Smooth muscle cell (in vitro differentiated cells): ENCODE measurements around the gene IL22RA2. TPM values are rescaled to one million over a fixed set of nuclear protein-coding genes. Genes with fewer than 3 reads are reported as not detected.
"Not testable (repeated sequence)": the region's sequence is repeated elsewhere in the genome, so short reads cannot be mapped to it uniquely, and the experiment has no call there.

Experiments used
- DNase-seq: peaks from one replicate; lab custom pipeline; 2025; ENCODE audit not compliant: unreplicated experiment; lab: John Stamatoyannopoulos, UW
- H2AFZ ChIP-seq: fragments of 200-600 bp; sonication (generic); 2 replicates; pipeline ENCODE4 v1.6.0; 2016; ENCODE audit warnings: antibody characterized with exemption, low read depth, mild to moderate bottlenecking
- H3F3A ChIP-seq: fragments of 200-600 bp; sonication (generic); 2 replicates; pipeline ENCODE4 v1.6.0; 2017; ENCODE audit warnings: antibody characterized with exemption, low read depth
- H3K27ac ChIP-seq: fragments of 200-600 bp; sonication (generic); 2 replicates; pipeline ENCODE4 v1.5.1; 2016; ENCODE audit warnings: low read depth, mild to moderate bottlenecking
- H3K27me3 ChIP-seq: fragments of 200-600 bp; sonication (generic); 2 replicates; pipeline ENCODE4 v1.6.1; 2016; ENCODE audit warnings: low read depth, mild to moderate bottlenecking
- H3K36me3 ChIP-seq: fragments of 200-600 bp; sonication (generic); 2 replicates; pipeline ENCODE4 v1.5.1; 2016; ENCODE audit warnings: low read depth
- H3K4me1 ChIP-seq: fragments of 200-600 bp; sonication (generic); 2 replicates; pipeline ENCODE4 v1.5.1; 2016; ENCODE audit warnings: low read depth
- H3K4me2 ChIP-seq: fragments of 200-600 bp; sonication (generic); 2 replicates; pipeline ENCODE4 v1.6.0; 2016; ENCODE audit warnings: mild to moderate bottlenecking
- H3K4me3 ChIP-seq: fragments of 200-600 bp; sonication (generic); 2 replicates; pipeline ENCODE4 v1.5.1; 2016; ENCODE audit warnings: mild to moderate bottlenecking
- H3K79me2 ChIP-seq: fragments of 200-600 bp; sonication (generic); 2 replicates; pipeline ENCODE4 v1.6.0; 2016; ENCODE audit warnings: low read depth, mild to moderate bottlenecking
- H3K9ac ChIP-seq: fragments of 200-600 bp; sonication (generic); 2 replicates; pipeline ENCODE4 v1.6.0; 2016; ENCODE audit warnings: low read depth
- H3K9me3 ChIP-seq: fragments of 200-600 bp; sonication (generic); replicated peaks from 2 replicates; pipeline ENCODE4 v1.5.1; 2016; ENCODE audit warnings: low read depth
- H4K20me1 ChIP-seq: fragments of 200-600 bp; sonication (generic); 2 replicates; pipeline ENCODE4 v1.6.0; 2016; ENCODE audit warnings: low read depth
- WGBS: methylation state at CpG from one replicate; pipeline ENCODE4 v1.1.7; 2016; ENCODE audit warnings: low lambda C conversion rate; 5-methylcytosine and 5-hydroxymethylcytosine counted together
- polyA plus RNA-seq: library from polyadenylated mRNA; unstranded; fragments of >200 nt; fragmentation: Nextera tagmentation; extraction: Ambion mirVana; gene quantifications from 2 replicates; pipeline ENCODE4 v1.2.1, GENCODE V29; 2016
- total RNA-seq: library from RNA; depleted of rRNA; stranded (reverse); fragments of >200 nt; gene quantifications from 2 replicates; pipeline ENCODE4 v1.2.3, GENCODE V29; 2014
- TF ChIP-seq, protein P1 (sequence below): fragments of 200-600 bp; sonication (generic); IDR thresholded peaks from 2 replicates; pipeline ENCODE4 v1.5.1; 2017; ENCODE audit warnings: borderline replicate concordance, mild to moderate bottlenecking, antibody characterized with exemption; ENCODE audit not compliant: insufficient read depth, poor library complexity, severe bottlenecking

Gene IL22RA2
- total and polyA plus RNA-seq, 2 experiments from 2014 or later = not detected

GRCh38 chr6:137216875-137217553, 43.6 kb upstream of the IL22RA2 start:
- Histone ChIP-seq H3K27me3 (no peaks in the 10 kb centered on the region), H3K4me2 (peak overlapping the region; percentile 87), H3K4me3 (peak overlapping the region; percentile 81), H3K4me1 (peaks cover 13% of the 10 kb centered on the region), H3K9me3 (no peaks in the 10 kb centered on the region), H3K9ac (peak overlapping the region; percentile 10), H3K27ac (peak overlapping the region; percentile 96), H3K79me2 (peaks cover 69% of the 10 kb centered on the region), H2AFZ (no peak overlapping the region), H4K20me1 (peaks cover 64% of the 10 kb centered on the region), H3K36me3 (no peaks in the 10 kb centered on the region), H3F3A (no peaks in the 10 kb centered on the region)
- WGBS = 78% methylated on average over 12 of the region's 12 CpGs
- DNase-seq = no peak
- TF ChIP-seq, protein P1, sequence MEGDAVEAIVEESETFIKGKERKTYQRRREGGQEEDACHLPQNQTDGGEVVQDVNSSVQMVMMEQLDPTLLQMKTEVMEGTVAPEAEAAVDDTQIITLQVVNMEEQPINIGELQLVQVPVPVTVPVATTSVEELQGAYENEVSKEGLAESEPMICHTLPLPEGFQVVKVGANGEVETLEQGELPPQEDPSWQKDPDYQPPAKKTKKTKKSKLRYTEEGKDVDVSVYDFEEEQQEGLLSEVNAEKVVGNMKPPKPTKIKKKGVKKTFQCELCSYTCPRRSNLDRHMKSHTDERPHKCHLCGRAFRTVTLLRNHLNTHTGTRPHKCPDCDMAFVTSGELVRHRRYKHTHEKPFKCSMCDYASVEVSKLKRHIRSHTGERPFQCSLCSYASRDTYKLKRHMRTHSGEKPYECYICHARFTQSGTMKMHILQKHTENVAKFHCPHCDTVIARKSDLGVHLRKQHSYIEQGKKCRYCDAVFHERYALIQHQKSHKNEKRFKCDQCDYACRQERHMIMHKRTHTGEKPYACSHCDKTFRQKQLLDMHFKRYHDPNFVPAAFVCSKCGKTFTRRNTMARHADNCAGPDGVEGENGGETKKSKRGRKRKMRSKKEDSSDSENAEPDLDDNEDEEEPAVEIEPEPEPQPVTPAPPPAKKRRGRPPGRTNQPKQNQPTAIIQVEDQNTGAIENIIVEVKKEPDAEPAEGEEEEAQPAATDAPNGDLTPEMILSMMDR = no peak

DNA sequence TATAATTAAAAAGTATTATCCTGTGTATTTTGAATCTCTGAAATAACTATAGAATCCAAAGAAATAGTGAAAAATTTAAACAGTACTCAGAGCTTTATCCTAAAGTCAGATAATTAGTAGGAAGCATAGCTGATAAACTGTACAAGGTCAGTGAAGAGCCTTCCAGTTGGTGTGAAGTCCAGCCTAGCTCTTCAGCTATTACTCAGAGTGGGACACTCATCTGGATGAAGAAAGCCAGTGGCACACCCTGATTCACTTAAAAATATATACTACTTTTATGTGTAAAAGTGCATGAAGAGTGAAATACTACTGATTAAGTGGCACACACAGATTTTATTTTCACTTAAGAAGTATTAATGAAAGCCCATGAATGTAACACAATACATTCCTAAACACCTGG, 42.7 kb upstream of the IL22RA2 start:
- H4K20me1 ChIP-seq = peaks cover 73% of the 10 kb centered on the region
- H3F3A ChIP-seq = no peaks in the 10 kb centered on the region
- no peak for DNase-seq
- H3K79me2 ChIP-seq = peaks cover 78% of the 10 kb centered on the region
- H3K9ac ChIP-seq = no peak overlapping the region
- no peak overlapping the region for H2AFZ ChIP-seq
- peaks cover 13% of the 10 kb centered on the region for H3K4me1 ChIP-seq
- peak overlapping the region; percentile 87 for H3K4me2 ChIP-seq
- peak overlapping the region; percentile 81 for H3K4me3 ChIP-seq
- TF ChIP-seq, protein P1 = no peak
- no peaks in the 10 kb centered on the region for H3K9me3 ChIP-seq
- H3K36me3 ChIP-seq = no peaks in the 10 kb centered on the region
- peak overlapping the region; percentile 96 for H3K27ac ChIP-seq
- H3K27me3 ChIP-seq = no peaks in the 10 kb centered on the region

DNA sequence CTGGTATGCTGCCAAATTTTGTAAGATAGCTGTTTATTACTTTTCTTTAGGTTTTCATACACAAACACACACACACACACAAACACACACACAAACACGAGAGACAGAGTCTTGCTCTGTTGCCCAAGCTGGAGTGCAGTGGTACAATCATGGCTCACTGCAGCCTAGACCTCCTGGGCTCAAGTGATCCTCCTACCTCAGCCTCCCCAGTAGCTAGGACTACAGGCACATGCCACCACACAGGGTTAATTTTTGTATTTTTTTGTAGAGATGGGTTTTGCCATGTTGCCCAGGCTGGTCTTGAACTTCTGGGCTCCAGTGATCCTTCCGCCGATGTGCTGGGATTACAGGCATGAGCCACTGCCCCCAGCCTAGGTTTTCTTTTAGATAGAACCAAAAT, 42.2 kb upstream of the IL22RA2 start:
- H3K27ac ChIP-seq, H3K4me3 ChIP-seq, H3K36me3 ChIP-seq, H3K4me2 ChIP-seq, H2AFZ ChIP-seq, H3K27me3 ChIP-seq, H3K9ac ChIP-seq, H3F3A ChIP-seq, DNase-seq, H3K9me3 ChIP-seq: not testable (repeated sequence)
- 100% methylated on average over 3 of the region's 3 CpGs for WGBS
- Histone ChIP-seq H3K79me2 (peaks cover 83% of the 10 kb centered on the region), H4K20me1 (peaks cover 77% of the 10 kb centered on the region), H3K4me1 (peaks cover 13% of the 10 kb centered on the region)

- H3F3A ChIP-seq = no peaks in the 10 kb centered on the region
- H3K79me2 ChIP-seq = peaks cover 90% of the 10 kb centered on the region
- no peak overlapping the region for H3K9ac ChIP-seq
- H2AFZ ChIP-seq = no peak overlapping the region
- 84% methylated on average over 3 of the region's 3 CpGs for WGBS
- no peaks in the 10 kb centered on the region for H3K27me3 ChIP-seq
- H3K9me3 ChIP-seq = no peaks in the 10 kb centered on the region
- TF ChIP-seq, protein P1 = no peak
- DNase-seq = no peak
- no peak overlapping the region for H3K4me2 ChIP-seq
- peaks cover 83% of the 10 kb centered on the region for H4K20me1 ChIP-seq
- no peaks in the 10 kb centered on the region for H3K36me3 ChIP-seq
- H3K27ac ChIP-seq = no peak overlapping the region
- peaks cover 13% of the 10 kb centered on the region for H3K4me1 ChIP-seq
- H3K4me3 ChIP-seq = no peak overlapping the region
Observed at GRCh38 chr6:137214931-137215330, 41.5 kb upstream of the IL22RA2 start.
